ENCODE measurements around the gene FAM53A. TPM values are rescaled to one million over a fixed set of nuclear protein-coding genes. Genes with fewer than 3 reads are reported as not detected.

Gene FAM53A
- total and polyA plus RNA-seq, 10 donors: 0.60 to 4.3 (median 1.9) TPM

DNA sequence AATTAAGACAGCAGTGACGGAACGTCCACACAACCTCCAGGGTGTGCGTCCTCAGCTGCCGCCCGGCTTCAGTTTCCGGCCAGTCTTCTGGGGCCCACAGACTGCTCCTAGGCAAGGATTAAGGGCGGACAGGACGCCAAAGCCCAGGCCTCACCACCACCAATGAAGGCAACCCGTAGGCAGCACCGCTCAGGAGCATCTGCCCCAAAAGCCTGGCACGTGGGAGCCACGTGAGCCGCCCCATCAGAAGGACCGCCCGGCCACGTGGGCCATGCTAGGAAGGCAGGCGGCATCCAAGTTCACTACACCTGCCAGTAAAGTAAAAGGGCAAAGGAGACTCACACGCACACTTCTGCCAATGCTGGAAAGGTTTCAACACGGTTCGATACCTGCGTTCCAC, 14.3 kb downstream of the FAM53A start:
- Histone ChIP-seq H3K36me3 (no peaks in the 10 kb centered on the region), H3K27ac (no peak overlapping the region), H3K4me3 (no peak overlapping the region), H3K27me3 (replicated peaks in 1 of 7) (no peaks in the 10 kb centered on the region), H3K4me1 (peaks cover 0 to 6% (median 0%) of the 10 kb centered on the region in 6 donors), H3K9me3 (no peaks in the 10 kb centered on the region)
- intact Hi-C loops (cut with DNase I; ENCODE audit: low total_unique reads): no loop called here
- no peak for DNase-seq
- WGBS, 5 donors: 94 to 98% (median 96%) methylated on average over 13 to 21 of the region's 21 CpGs
- TF ChIP-seq POLR2AphosphoS5 (IDR thresholded peaks at IDR 0.05) (no peak), POLR2A (IDR thresholded peaks at IDR 0.05) (no peak)
- TF ChIP-seq, protein P1, sequence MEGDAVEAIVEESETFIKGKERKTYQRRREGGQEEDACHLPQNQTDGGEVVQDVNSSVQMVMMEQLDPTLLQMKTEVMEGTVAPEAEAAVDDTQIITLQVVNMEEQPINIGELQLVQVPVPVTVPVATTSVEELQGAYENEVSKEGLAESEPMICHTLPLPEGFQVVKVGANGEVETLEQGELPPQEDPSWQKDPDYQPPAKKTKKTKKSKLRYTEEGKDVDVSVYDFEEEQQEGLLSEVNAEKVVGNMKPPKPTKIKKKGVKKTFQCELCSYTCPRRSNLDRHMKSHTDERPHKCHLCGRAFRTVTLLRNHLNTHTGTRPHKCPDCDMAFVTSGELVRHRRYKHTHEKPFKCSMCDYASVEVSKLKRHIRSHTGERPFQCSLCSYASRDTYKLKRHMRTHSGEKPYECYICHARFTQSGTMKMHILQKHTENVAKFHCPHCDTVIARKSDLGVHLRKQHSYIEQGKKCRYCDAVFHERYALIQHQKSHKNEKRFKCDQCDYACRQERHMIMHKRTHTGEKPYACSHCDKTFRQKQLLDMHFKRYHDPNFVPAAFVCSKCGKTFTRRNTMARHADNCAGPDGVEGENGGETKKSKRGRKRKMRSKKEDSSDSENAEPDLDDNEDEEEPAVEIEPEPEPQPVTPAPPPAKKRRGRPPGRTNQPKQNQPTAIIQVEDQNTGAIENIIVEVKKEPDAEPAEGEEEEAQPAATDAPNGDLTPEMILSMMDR (IDR thresholded peaks at IDR 0.05 in 8 of 11, conservative IDR thresholded peaks at IDR 0.05 in 3 of 11): no peak

DNA sequence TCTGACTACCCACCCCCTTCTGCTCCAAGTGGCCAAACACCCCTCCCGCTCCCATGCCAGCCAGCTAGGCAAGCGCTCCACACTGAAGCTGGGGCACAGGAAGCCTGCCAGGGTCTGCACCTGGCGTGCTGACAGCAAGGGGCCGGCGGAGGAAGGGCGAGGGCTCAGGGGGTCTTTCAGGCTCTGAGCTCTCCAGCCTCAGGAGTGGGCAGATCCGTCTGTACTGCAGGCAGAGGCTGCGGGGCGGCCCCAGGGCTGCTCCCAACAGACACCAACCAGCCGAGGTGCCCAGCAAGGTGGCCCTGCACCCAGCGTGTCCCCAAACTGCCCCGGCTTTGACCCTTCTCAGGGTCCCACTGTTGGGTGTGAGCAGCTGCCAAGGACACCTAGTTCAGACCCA, 14.8 kb downstream of the FAM53A start:
- peaks cover 0 to 6% (median 0%) of the 10 kb centered on the region in 6 donors for H3K4me1 ChIP-seq
- no peaks in the 10 kb centered on the region for H3K27me3 ChIP-seq (replicated peaks in 1 of 7)
- no peak overlapping the region for H3K4me3 ChIP-seq
- TF ChIP-seq, protein P1 (IDR thresholded peaks at IDR 0.05 in 8 of 11, conservative IDR thresholded peaks at IDR 0.05 in 3 of 11): no peak
- TF ChIP-seq POLR2A (IDR thresholded peaks at IDR 0.05) (no peak), POLR2AphosphoS5 (IDR thresholded peaks at IDR 0.05) (no peak)
- H3K9me3 ChIP-seq: no peaks in the 10 kb centered on the region
- no peak for DNase-seq
- 84 to 93% (median 88%) methylated on average over 5 to 12 of the region's 12 CpGs for WGBS, 5 donors
- no peaks in the 10 kb centered on the region for H3K36me3 ChIP-seq
- H3K27ac ChIP-seq: no peak overlapping the region
- intact Hi-C loops (cut with DNase I; ENCODE audit: low total_unique reads): no loop called here

DNA sequence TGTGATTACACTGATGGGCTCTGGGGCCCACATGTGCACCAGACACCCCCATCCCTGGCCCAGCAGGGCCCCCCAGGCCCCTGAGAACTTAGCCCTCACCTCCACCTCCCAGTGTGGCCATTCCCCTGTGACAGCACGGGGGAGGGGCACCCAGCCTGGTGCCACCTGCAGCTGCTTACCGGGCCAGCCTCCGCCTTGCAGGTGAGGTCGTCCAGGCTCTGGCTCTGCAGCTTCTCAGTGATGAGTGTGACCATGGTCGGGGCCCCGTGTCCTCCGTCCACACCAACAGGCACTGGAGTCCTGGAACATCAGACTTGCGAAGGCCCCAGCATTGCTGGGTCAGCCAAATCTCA, 15.6 kb downstream of the FAM53A start:
- Histone ChIP-seq H3K36me3 (no peaks in the 10 kb centered on the region), H3K9me3 (no peaks in the 10 kb centered on the region), H3K27me3 (replicated peaks in 1 of 7) (no peaks in the 10 kb centered on the region), H3K4me3 (no peak overlapping the region), H3K4me1 (peaks cover 0 to 6% (median 0%) of the 10 kb centered on the region in 6 donors), H3K27ac (no peak overlapping the region)
- intact Hi-C loops (cut with DNase I; ENCODE audit: low total_unique reads): no loop called here
- no peak for DNase-seq
- TF ChIP-seq, protein P1 (IDR thresholded peaks at IDR 0.05 in 8 of 11, conservative IDR thresholded peaks at IDR 0.05 in 3 of 11): no peak
- no peak for TF ChIP-seq POLR2AphosphoS5 (IDR thresholded peaks at IDR 0.05)
- no peak for TF ChIP-seq POLR2A (IDR thresholded peaks at IDR 0.05)
- WGBS, 5 donors: 68 to 89% (median 80%) methylated on average over 4 to 8 of the region's 8 CpGs

DNA sequence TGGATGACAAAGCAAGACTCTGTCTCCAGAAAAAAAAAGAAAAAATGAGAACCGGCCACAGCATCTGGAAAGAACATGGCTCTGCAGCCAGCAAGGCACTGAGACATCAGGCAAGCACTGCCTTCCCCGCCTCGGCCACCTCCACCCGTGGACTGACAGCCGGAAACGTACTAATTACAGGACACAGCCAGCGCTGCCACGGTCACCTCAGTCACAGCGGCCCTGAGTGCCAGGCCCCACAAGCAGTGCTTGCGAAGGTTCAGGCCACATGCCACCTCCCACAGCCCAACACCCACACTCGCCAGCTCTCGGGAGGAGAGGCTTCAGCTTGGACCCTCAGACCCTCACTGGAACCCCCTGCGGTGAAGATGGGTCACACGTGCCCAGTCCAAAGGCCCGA, 16.8 kb downstream of the FAM53A start:
- TF ChIP-seq, protein P1 (IDR thresholded peaks at IDR 0.05 in 8 of 11, conservative IDR thresholded peaks at IDR 0.05 in 3 of 11): no peak
- TF ChIP-seq POLR2A (IDR thresholded peaks at IDR 0.05) (no peak), POLR2AphosphoS5 (IDR thresholded peaks at IDR 0.05) (no peak)
- no peaks in the 10 kb centered on the region for H3K9me3 ChIP-seq
- no peak for DNase-seq
- H3K4me3 ChIP-seq: no peak overlapping the region
- H3K36me3 ChIP-seq: no peaks in the 10 kb centered on the region
- H3K27me3 ChIP-seq (replicated peaks in 1 of 7): no peaks in the 10 kb centered on the region
- no peak overlapping the region for H3K27ac ChIP-seq
- H3K4me1 ChIP-seq: peaks cover 0 to 6% (median 0%) of the 10 kb centered on the region in 6 donors
- intact Hi-C loops (cut with DNase I; ENCODE audit: low total_unique reads): no loop called here
- 86 to 96% (median 91%) methylated on average over 13 to 15 of the region's 15 CpGs for WGBS, 5 donors
